AG09309 (cell line): Measurements from ENCODE around the gene GNAS.
"Not testable (repeated sequence)": the region's sequence is repeated elsewhere in the genome, so short reads cannot be mapped to it uniquely, and the experiment has no call there.

ENCODE experiments used
- DNase-seq: peaks from one replicate; pipeline ENCODE4 v3.0.0-alpha.2; 2010; ENCODE audit warnings: low read depth
- H3K4me3 ChIP-seq: 2 replicates; pipeline ENCODE4 v1.5.1; 2011; ENCODE audit warnings: mild to moderate bottlenecking, low read depth, low read length, moderate library complexity; ENCODE audit not compliant: control insufficient read depth
- TF ChIP-seq, protein P1 (sequence below): IDR thresholded peaks from 2 replicates; pipeline ENCODE4 v1.5.1; 2011; ENCODE audit warnings: mild to moderate bottlenecking, low read depth, low read length, inconsistent platforms; ENCODE audit not compliant: insufficient read depth, control insufficient read depth; ENCODE audit errors: missing control alignments

GNAS gene

GRCh38 chr20:58826271-58826670, 26.2 kb upstream of the GNAS start:
- no peak overlapping the region for H3K4me3 ChIP-seq
- DNase-seq, result no peak
- TF ChIP-seq, protein P1, sequence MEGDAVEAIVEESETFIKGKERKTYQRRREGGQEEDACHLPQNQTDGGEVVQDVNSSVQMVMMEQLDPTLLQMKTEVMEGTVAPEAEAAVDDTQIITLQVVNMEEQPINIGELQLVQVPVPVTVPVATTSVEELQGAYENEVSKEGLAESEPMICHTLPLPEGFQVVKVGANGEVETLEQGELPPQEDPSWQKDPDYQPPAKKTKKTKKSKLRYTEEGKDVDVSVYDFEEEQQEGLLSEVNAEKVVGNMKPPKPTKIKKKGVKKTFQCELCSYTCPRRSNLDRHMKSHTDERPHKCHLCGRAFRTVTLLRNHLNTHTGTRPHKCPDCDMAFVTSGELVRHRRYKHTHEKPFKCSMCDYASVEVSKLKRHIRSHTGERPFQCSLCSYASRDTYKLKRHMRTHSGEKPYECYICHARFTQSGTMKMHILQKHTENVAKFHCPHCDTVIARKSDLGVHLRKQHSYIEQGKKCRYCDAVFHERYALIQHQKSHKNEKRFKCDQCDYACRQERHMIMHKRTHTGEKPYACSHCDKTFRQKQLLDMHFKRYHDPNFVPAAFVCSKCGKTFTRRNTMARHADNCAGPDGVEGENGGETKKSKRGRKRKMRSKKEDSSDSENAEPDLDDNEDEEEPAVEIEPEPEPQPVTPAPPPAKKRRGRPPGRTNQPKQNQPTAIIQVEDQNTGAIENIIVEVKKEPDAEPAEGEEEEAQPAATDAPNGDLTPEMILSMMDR, result no peak

DNA sequence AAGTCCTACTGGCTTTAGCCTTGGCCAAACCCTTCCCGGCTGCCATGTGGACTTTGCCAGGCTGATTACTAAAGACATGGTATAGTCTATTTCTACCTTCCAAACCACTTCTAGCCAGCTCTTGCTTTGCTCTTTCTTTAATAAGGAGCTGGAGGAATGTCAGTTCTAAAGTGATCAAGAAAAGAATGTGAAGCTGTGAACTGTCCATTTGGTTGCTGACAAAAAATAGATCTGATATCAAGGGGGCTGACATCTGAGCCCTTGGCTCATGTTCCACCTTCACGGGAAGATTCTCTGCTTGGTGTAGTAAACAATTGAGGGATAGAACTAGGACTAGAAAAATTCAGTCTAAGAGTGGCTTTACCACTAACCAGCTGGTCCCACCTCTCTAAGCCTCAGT, 24.4 kb upstream of the GNAS start:
- H3K4me3 ChIP-seq, result no peak overlapping the region
- DNase-seq, result no peak
- TF ChIP-seq, protein P1, result no peak

DNA sequence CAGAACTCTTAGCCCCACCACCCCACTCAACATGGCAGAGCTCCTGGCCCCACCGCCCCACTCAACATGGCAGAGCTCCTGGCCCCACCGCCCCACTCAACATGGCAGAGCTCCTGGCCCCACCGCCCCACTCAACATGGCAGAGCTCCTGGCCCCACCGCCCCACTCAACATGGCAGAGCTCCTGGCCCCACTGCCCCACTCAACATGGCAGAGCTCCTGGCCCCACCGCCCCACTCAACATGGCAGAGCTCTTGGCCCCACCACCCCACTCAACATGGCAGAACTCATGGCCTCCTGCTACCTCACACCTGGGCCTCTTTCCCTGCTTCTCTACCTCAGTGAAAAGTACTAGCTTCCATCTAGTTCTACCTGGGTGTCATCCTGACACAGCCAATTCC, 23.7 kb upstream of the GNAS start:
- DNase-seq, H3K4me3 ChIP-seq: not testable (repeated sequence)

GRCh38 chr20:58829531-58829941, 23.0 kb upstream of the GNAS start:
- TF ChIP-seq, protein P1, result no peak
- no peak overlapping the region for H3K4me3 ChIP-seq
- DNase-seq, result no peak

DNA sequence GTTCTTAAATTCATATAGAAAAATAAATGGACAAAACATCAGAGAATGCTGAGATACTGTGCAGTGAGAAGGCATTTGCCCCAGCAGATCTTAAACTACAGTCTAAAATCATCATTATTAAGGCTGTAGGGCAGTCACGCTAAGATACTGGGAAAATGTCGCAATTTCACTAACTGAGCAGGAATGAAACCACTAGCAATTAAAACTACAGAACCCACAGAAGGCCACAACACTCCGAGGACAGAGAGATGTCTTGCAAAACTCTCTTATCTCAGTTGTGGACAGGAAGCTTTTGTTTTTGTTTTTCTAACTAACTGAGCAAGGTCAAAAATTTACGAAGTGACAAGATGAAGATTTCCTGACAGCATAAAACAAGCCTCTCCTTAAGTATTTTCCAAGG, 20.1 kb upstream of the GNAS start:
- DNase-seq, result no peak
- TF ChIP-seq, protein P1, result no peak
- H3K4me3 ChIP-seq, result no peak overlapping the region

DNA sequence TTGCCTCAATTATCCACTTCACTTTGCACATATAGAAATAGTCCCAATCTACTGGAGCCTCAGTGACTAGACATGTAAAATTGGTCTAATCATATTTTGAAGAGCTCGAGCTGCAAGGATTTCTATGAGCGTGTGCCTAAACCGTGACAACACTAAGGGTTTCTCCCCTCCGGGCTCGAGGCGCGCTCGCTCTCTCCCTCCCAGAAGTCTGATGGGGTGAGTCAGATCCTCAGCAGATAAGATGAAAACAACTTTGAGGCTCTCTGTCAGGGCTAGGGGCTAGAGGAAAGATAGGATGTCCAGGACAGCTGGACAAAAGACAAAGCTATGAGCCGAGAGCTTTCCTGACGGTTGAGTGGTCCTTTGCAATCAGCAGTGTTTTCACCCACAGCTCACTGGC, 18.6 kb upstream of the GNAS start:
- H3K4me3 ChIP-seq, result no peak overlapping the region
- DNase-seq, result no peak
- TF ChIP-seq, protein P1, result no peak

- no peak for DNase-seq
- TF ChIP-seq, protein P1, result no peak
- H3K4me3 ChIP-seq, result no peak overlapping the region
Observed at GRCh38 chr20:58835231-58835630, 17.3 kb upstream of the GNAS start.
